Measurements from ENCODE around the gene PLA2G2C.

The PLA2G2C gene

DNA sequence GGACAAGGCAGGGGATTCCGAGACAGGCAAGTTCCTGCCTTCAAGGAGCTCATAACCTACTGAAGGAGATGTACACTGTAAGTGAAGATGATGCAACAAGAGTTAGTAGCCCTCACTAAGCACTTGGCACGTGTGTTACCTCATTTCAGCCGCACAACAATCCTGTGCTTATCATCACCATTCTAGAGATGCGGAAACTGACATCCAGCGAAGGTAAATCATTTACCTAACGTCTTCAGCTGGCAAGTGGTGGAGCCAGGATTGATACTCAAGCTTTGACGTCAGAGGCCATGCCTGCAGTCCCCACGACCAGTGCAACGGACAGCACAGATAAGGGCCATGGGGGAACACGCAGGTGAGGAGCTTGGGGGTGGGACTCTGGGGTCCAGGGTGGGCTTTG lies 3.3 kb downstream of the PLA2G2C start:
- no peak for DNase-seq

DNA sequence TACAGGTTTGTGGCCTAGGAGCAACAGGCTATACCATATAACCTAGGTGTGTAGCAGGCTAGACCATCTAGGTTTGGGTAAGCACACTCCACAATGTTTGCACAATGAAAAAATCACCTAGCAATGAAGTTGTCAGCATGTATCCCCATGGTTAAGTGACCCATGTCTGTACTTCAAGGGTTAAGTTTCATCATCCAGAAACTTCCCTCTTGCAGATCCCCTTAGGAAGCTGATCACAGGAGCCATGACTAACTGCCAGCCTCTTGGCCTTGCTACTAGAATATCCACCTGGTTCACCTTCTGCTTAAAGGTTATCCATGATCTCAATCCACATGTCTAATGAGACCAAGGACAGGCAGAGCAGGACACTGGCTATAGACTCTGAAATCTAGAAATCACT lies 3.9 kb downstream of the PLA2G2C start:
- no peak for DNase-seq

DNA sequence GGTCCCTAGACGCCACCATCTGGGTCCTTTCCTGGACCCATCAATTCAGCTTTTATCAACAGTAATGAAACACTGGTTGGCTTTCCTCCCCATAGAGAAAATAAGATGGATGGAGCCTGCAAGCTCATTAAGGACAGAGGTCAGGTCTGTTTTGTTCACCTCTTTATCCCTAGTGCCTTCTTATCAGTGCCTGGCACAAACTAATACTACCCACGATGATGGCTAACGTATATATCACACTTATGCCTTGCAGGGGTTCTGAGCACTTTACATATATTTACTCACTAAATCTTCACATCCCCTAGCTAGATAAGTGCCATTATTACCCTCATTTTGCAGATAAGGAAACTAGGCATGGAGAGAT lies 5.5 kb downstream of the PLA2G2C start:
- DNase-seq, result no peak

GRCh38 chr1:20180129-20180843 lies 6.0 kb downstream of the PLA2G2C start:
- DNase-seq, result no peak

DNA sequence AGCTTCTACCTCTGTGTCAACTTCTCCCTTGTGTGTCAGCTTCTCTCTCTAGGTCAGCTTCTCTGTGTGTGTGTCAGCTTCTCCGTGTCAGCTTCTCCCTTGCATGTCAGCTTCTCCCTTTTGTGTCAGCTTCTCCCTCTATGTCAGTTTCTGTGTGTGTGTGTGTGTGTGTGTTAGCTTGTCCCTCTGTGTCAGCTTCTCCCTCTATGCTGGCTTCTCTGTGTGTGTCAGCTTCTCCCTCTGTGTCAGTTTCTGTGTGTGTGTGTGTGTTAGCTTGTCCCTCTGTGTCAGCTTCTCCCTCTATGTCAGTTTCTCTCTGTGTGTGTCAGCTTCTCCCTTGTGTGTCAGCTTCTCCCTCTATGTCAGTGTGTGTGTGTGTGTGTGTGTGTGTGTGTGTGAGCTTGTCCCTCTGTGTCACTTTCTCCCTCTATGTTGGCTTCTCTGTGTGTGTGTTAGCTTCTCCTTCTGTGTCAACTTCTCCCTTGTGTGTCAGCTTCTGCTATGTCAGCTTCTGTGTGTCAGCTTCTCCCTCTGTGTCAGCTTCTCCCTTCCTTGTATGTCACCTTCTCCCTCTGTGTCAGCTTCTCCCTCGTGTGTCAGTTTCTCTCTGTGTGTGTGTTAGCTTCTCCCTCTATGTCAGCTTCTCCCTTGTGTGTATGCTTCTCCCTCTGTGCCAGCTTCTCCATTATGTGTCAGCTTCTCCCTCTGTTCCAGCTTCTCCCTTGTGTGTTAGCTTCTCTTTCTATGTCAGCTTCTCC lies 6.8 kb downstream of the PLA2G2C start:
- DNase-seq, result no peak

- no peak for DNase-seq
Measured at GRCh38 chr1:20178634-20179370, 7.5 kb downstream of the PLA2G2C start.

GRCh38 chr1:20174937-20175666 lies 11.2 kb downstream of the PLA2G2C start:
- DNase-seq, result no peak

DNA sequence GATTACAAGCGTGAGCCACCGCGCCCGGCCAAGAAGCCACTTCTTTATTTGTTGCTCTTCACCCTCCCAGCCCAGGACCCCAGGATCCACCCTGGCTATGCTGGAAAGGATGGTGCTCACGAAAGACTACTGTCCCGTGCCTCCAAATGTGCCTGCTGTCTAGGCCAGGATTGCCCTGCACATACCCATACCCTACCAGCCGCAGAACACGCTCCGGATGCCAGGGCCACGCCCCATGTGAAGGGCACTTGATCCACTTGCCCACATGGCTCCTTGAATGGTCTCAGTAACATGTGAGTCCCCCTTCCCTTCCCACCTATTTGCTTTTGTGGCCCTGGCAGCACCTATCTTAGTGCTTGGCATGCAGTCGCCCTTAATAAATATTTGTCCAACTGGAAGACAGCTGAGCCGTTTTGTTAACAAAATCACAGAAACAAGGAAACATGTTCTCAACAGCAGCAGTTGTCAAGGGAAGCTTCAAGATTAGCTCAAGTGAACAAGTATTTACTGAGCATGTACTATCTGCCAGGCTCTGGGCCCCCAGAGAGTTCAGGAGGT lies 14.2 kb downstream of the PLA2G2C start:
- no peak for DNase-seq

GRCh38 chr1:20169932-20170331 lies 16.4 kb downstream of the PLA2G2C start:
- no peak for DNase-seq

GRCh38 chr1:20168564-20169491 lies 17.5 kb downstream of the PLA2G2C start:
- no peak for DNase-seq

DNA sequence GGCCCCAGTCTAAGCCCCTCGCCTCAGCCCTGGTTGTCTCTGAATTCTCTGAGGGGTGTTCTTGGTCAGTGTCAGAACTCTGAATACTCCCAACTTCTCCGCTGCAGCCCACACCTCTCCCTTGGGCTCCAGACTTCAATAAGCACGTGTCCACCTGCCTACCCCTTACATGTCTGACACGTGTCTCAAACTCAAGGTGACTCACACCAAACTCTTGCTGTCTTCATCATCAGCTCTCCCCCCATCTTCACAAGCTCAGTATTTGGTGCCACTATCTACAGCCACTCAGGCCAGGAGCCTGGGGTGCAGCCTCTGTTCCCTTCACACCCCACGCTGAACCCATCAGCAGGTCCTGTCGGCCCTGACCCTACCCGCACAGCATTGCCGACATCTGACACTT lies 19.2 kb downstream of the PLA2G2C start:
- no peak for DNase-seq

- DNase-seq, result no peak
Measured at GRCh38 chr1:20166051-20166450, 20.3 kb downstream of the PLA2G2C start.

- DNase-seq, result no peak
Measured at GRCh38 chr1:20165522-20165951, 20.8 kb downstream of the PLA2G2C start.

DNA sequence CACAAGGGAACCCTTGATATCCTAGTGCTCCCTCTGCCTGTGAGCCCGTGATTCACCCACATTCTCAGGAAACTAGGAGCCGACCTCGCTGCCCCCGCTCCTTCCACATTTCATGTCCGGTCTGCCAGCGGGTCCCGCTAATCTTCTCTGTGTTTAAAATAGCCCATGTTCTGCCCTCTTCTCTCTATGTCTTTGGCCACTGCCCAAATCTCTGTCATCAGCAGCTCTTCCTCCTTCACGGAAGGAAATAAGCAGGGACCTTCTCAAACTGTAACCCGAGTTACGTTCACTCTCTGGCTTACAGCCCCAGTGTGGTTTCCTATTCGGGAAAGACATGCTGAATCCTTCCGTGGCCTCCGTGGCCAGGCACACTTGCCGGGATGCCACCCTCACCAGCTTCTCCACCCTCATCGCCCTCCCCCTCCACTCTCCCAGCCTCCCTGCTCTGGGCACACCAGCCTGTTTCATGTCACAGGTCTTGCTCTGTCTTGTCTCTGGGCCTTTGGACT lies 21.6 kb downstream of the PLA2G2C start:
- DNase-seq, result no peak

- no peak for DNase-seq
Measured at GRCh38 chr1:20160034-20160433, 26.3 kb downstream of the PLA2G2C start.

- peak in 1 of 2 experiments; percentile 10 for DNase-seq
Measured at GRCh38 chr1:20158358-20159070, 27.8 kb downstream of the PLA2G2C start.

DNA sequence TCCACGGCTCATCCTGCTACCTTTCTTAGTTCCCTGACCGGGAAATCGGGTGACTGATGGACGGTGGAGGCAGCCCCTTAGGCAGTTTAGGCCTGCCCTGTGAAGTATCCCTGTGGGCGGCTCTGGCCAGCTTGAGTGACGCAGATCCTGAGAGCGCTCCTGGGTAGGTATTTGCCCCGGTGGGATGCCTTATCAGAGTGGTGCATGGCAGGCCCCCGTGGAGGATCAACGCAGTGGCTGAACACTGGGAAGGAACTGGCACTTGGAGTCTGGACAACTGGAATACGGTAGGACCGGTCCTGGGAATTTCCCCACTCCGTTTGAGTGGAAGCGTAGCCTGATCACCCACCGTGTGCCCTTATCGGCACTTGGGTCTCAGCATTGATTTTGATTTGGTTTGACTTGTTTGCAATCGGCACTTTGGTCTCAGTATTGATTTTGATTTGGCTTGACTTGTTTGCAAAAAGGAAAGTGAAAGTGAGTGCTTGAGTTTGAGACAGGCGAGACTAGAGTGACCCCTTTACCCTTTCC lies 32.0 kb downstream of the PLA2G2C start:
- no peak for DNase-seq

- no peak for DNase-seq
Measured at GRCh38 chr1:20153000-20153418, 33.3 kb downstream of the PLA2G2C start.

DNA sequence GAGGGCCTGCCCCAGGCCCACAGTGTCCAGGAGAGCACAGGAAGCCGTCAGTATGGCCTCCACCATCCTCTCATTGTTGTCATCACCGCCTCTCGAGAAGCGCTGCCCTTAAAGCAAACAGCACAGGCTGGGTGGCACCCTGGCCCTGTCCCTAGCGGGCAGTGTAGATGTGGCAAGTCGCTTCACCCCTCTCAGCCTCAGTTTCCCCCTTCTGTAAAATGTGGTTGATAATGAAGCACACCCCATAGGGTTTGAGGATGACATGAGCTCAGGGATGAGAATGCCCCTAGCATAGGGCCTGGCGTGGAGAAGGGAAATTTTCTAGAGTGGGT lies 33.8 kb downstream of the PLA2G2C start:
- DNase-seq, result no peak

GRCh38 chr1:20151906-20152598 lies 34.3 kb downstream of the PLA2G2C start:
- DNase-seq, result peak; percentile 73
